ENCODE results near the gene ZDHHC17.

ZDHHC17 gene

GRCh38 chr12:76745343-76745742 lies 18.6 kb upstream of the ZDHHC17 start:
- Histone ChIP-seq H3K4me1 (ENCODE audit: insufficient read depth, low read length, severe bottlenecking) (no peaks in the 10 kb centered on the region), H3K36me3 (ENCODE audit: insufficient read depth, low read length) (no peaks in the 10 kb centered on the region), H3K27me3 (ENCODE audit: insufficient read depth, low read length) (no peaks in the 10 kb centered on the region), H3K9me2 (ENCODE audit: low read depth, low read length) (no peaks in the 10 kb centered on the region), H3K9ac (ENCODE audit: low read length) (no peak overlapping the region), H3K4me2 (ENCODE audit: low read length) (no peak overlapping the region), H4K20me1 (ENCODE audit: insufficient read depth, low read length) (no peaks in the 10 kb centered on the region), H3K9me3 (ENCODE audit: low read length) (no peaks in the 10 kb centered on the region), H3F3A (ENCODE audit: insufficient read depth, low read length) (no peaks in the 10 kb centered on the region), H3K79me2 (ENCODE audit: insufficient read depth, low read length) (no peaks in the 10 kb centered on the region), H2AFZ (ENCODE audit: low read length) (no peak overlapping the region), H3K27ac (ENCODE audit: low read depth, low read length, poor library complexity, severe bottlenecking) (no peak overlapping the region), H3K4me3 (ENCODE audit: low read depth, low read length, poor library complexity, severe bottlenecking) (no peak overlapping the region)
- TF ChIP-seq EZH2 (IDR thresholded peaks at IDR 0.05; ENCODE audit: borderline replicate concordance, low read length) (no peak), CTCF (IDR thresholded peaks at IDR 0.05; ENCODE audit: low read length) (no peak)

GRCh38 chr12:76746516-76746915 lies 17.4 kb upstream of the ZDHHC17 start:
- Histone ChIP-seq H2AFZ (ENCODE audit: low read length) (no peak overlapping the region), H3K27me3 (ENCODE audit: insufficient read depth, low read length) (no peaks in the 10 kb centered on the region), H3K9ac (ENCODE audit: low read length) (no peak overlapping the region), H3K36me3 (ENCODE audit: insufficient read depth, low read length) (no peaks in the 10 kb centered on the region), H3K79me2 (ENCODE audit: insufficient read depth, low read length) (no peaks in the 10 kb centered on the region), H3K4me2 (ENCODE audit: low read length) (no peak overlapping the region), H3K4me1 (ENCODE audit: insufficient read depth, low read length, severe bottlenecking) (no peaks in the 10 kb centered on the region), H4K20me1 (ENCODE audit: insufficient read depth, low read length) (no peaks in the 10 kb centered on the region), H3F3A (ENCODE audit: insufficient read depth, low read length) (no peaks in the 10 kb centered on the region), H3K4me3 (ENCODE audit: low read depth, low read length, poor library complexity, severe bottlenecking) (no peak overlapping the region), H3K9me3 (ENCODE audit: low read length) (no peaks in the 10 kb centered on the region), H3K27ac (ENCODE audit: low read depth, low read length, poor library complexity, severe bottlenecking) (no peak overlapping the region), H3K9me2 (ENCODE audit: low read depth, low read length) (no peaks in the 10 kb centered on the region)
- TF ChIP-seq EZH2 (IDR thresholded peaks at IDR 0.05; ENCODE audit: borderline replicate concordance, low read length) (no peak), CTCF (IDR thresholded peaks at IDR 0.05; ENCODE audit: low read length) (no peak)

- Histone ChIP-seq H3K4me1 (ENCODE audit: insufficient read depth, low read length, severe bottlenecking) (no peaks in the 10 kb centered on the region), H2AFZ (ENCODE audit: low read length) (no peak overlapping the region), H3K9me2 (ENCODE audit: low read depth, low read length) (no peaks in the 10 kb centered on the region), H3K9ac (ENCODE audit: low read length) (no peak overlapping the region), H3K4me2 (ENCODE audit: low read length) (no peak overlapping the region), H3K79me2 (ENCODE audit: insufficient read depth, low read length) (no peaks in the 10 kb centered on the region), H3K27me3 (ENCODE audit: insufficient read depth, low read length) (no peaks in the 10 kb centered on the region), H3F3A (ENCODE audit: insufficient read depth, low read length) (no peaks in the 10 kb centered on the region), H3K27ac (ENCODE audit: low read depth, low read length, poor library complexity, severe bottlenecking) (no peak overlapping the region), H3K9me3 (ENCODE audit: low read length) (no peaks in the 10 kb centered on the region), H4K20me1 (ENCODE audit: insufficient read depth, low read length) (no peaks in the 10 kb centered on the region), H3K4me3 (ENCODE audit: low read depth, low read length, poor library complexity, severe bottlenecking) (no peak overlapping the region), H3K36me3 (ENCODE audit: insufficient read depth, low read length) (no peaks in the 10 kb centered on the region)
- no peak for TF ChIP-seq EZH2 (IDR thresholded peaks at IDR 0.05; ENCODE audit: borderline replicate concordance, low read length)
- TF ChIP-seq CTCF (IDR thresholded peaks at IDR 0.05; ENCODE audit: low read length), result no peak
Measured at GRCh38 chr12:76747245-76747644, 16.7 kb upstream of the ZDHHC17 start.
